Hepatocyte (in vitro differentiated cells): ENCODE results near the gene CAMSAP1. TPM values are rescaled to one million over a fixed set of nuclear protein-coding genes. Genes with fewer than 3 reads are reported as not detected.

Experiments
- DNase-seq: peaks from one replicate; pipeline ENCODE4 v3.0.0-alpha.2; 2016; ENCODE audit warnings: low spot score
- H2AFZ ChIP-seq: fragments of 200-600 bp; sonication (generic); 2 replicates; pipeline ENCODE4 v1.6.0; 2016; ENCODE audit warnings: antibody characterized with exemption, mild to moderate bottlenecking
- H3K27ac ChIP-seq: fragments of 200-600 bp; sonication (generic); 2 replicates; pipeline ENCODE4 v1.5.1; 2016; ENCODE audit warnings: mild to moderate bottlenecking
- H3K27me3 ChIP-seq: fragments of 200-600 bp; sonication (generic); 2 replicates; pipeline ENCODE4 v1.6.1; 2016
- H3K36me3 ChIP-seq: fragments of 200-600 bp; sonication (generic); replicated peaks from 2 replicates; pipeline ENCODE4 v1.5.1; 2016; ENCODE audit warnings: low read depth; ENCODE audit not compliant: insufficient read depth
- H3K4me1 ChIP-seq: fragments of 200-600 bp; sonication (generic); 2 replicates; pipeline ENCODE4 v1.5.1; 2016; ENCODE audit warnings: mild to moderate bottlenecking, moderate library complexity; ENCODE audit not compliant: insufficient read depth
- H3K4me2 ChIP-seq: fragments of 200-600 bp; sonication (generic); 2 replicates; pipeline ENCODE4 v1.6.0; 2016
- H3K4me3 ChIP-seq: fragments of 200-600 bp; sonication (generic); 2 replicates; pipeline ENCODE4 v1.5.1; 2016; ENCODE audit warnings: mild to moderate bottlenecking
- H3K79me2 ChIP-seq: fragments of 200-600 bp; sonication (generic); 2 replicates; pipeline ENCODE4 v1.6.0; 2017; ENCODE audit warnings: mild to moderate bottlenecking
- H3K9me2 ChIP-seq: fragments of 200-600 bp; sonication (generic); replicated peaks from 2 replicates; pipeline ENCODE4 v1.6.0; 2017; ENCODE audit warnings: mild to moderate bottlenecking; ENCODE audit not compliant: insufficient read depth
- H3K9me3 ChIP-seq: fragments of 200-600 bp; sonication (generic); 2 replicates; pipeline ENCODE4 v1.5.1; 2016; ENCODE audit warnings: low read depth, mild to moderate bottlenecking
- H4K20me1 ChIP-seq: fragments of 200-600 bp; sonication (generic); 2 replicates; pipeline ENCODE4 v1.6.0; 2016; ENCODE audit warnings: mild to moderate bottlenecking; ENCODE audit not compliant: insufficient read depth, poor library complexity, severe bottlenecking
- EZH2 ChIP-seq: fragments of 200-600 bp; sonication (generic); IDR thresholded peaks from 2 replicates; pipeline ENCODE4 v1.6.1; 2016; ENCODE audit warnings: antibody characterized with exemption, mild to moderate bottlenecking, borderline replicate concordance
- EZH2phosphoT487 ChIP-seq: fragments of 200-600 bp; sonication (generic); IDR thresholded peaks from one replicate; pipeline ENCODE4 v1.6.1; 2018; ENCODE audit warnings: antibody characterized with exemption, mild to moderate bottlenecking, low read depth, moderate library complexity; ENCODE audit not compliant: unreplicated experiment, severe bottlenecking
- WGBS: methylation state at CpG from one replicate; pipeline ENCODE4 v1.1.6; 2016; ENCODE audit warnings: low lambda C conversion rate; ENCODE audit errors: missing lambda C conversion rate; 5-methylcytosine and 5-hydroxymethylcytosine counted together
- polyA plus RNA-seq: library from polyadenylated mRNA; unstranded; fragments of >200 nt; fragmentation: Nextera tagmentation; extraction: Ambion mirVana; gene quantifications from 2 replicates; pipeline ENCODE4 v1.2.1, GENCODE V29; 2016
- total RNA-seq: library from RNA; depleted of rRNA; stranded (reverse); fragments of >200 nt; gene quantifications from 2 replicates; pipeline ENCODE4 v1.2.3, GENCODE V29; 2014
- TF ChIP-seq, protein P1 (sequence below): fragments of 200-600 bp; sonication (generic); IDR thresholded peaks from 2 replicates; pipeline ENCODE4 v1.5.1; 2016; ENCODE audit warnings: antibody characterized with exemption, mild to moderate bottlenecking; ENCODE audit not compliant: poor library complexity

The CAMSAP1 gene
- total and polyA plus RNA-seq, 2 experiments from 2014 or later = 5.0 to 15.6 TPM

DNA sequence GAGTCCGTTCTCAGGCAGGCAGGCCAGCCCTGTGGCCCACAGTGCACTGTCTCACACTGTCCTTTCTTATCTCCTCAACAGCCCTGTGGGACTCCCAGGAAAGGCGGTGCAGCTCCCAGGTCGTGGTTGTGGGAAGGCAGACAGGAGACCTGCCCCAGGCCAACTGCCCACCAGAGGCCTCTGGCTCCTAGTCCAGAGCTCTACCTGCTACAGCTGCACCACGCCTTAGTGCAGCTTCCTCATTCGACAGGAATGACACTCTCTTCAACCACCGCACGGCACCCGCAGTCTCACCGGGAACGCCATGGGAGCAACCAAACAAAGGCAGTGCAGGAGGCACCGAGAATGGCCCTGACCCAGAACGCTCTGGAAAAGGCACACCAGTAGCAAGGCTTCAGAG is 25.3 kb downstream of the CAMSAP1 start:
- DNase-seq = no peak
- Histone ChIP-seq H3K4me3 (no peak overlapping the region), H2AFZ (no peak overlapping the region), H4K20me1 (peaks cover 72% of the 10 kb centered on the region), H3K79me2 (peaks cover 99% of the 10 kb centered on the region), H3K9me3 (no peaks in the 10 kb centered on the region), H3K4me2 (no peak overlapping the region), H3K27me3 (no peaks in the 10 kb centered on the region), H3K4me1 (peaks cover 5% of the 10 kb centered on the region), H3K27ac (no peak overlapping the region), H3K36me3 (no peaks in the 10 kb centered on the region), H3K9me2 (no peaks in the 10 kb centered on the region)
- TF ChIP-seq, protein P1, sequence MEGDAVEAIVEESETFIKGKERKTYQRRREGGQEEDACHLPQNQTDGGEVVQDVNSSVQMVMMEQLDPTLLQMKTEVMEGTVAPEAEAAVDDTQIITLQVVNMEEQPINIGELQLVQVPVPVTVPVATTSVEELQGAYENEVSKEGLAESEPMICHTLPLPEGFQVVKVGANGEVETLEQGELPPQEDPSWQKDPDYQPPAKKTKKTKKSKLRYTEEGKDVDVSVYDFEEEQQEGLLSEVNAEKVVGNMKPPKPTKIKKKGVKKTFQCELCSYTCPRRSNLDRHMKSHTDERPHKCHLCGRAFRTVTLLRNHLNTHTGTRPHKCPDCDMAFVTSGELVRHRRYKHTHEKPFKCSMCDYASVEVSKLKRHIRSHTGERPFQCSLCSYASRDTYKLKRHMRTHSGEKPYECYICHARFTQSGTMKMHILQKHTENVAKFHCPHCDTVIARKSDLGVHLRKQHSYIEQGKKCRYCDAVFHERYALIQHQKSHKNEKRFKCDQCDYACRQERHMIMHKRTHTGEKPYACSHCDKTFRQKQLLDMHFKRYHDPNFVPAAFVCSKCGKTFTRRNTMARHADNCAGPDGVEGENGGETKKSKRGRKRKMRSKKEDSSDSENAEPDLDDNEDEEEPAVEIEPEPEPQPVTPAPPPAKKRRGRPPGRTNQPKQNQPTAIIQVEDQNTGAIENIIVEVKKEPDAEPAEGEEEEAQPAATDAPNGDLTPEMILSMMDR = no peak
- TF ChIP-seq EZH2phosphoT487 (no peak), EZH2 (no peak)
- WGBS = 81% methylated on average over 12 of the region's 12 CpGs

DNA sequence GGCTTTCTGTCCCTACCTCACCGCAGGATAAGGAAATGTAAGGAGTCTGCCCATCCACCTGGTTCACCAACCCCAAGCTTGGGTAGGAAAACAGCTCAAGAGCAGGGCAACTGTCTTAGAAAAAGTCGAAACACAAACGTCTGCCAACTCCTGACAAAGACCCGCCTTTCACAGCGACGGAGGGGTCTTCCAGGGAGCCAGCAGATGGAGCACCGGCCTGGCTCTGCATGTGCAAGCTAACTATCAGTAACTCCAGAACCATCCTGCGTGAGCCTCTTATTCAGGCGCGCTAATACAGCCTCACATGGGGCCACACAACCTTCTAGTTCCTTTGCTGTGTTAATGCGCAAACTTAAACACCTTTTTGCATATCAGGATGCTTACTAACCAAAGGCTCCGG is 26.9 kb downstream of the CAMSAP1 start:
- Histone ChIP-seq H3K27me3 (no peaks in the 10 kb centered on the region), H4K20me1 (peaks cover 64% of the 10 kb centered on the region), H3K4me2 (no peak overlapping the region), H3K9me2 (no peaks in the 10 kb centered on the region), H3K36me3 (no peaks in the 10 kb centered on the region), H3K27ac (no peak overlapping the region), H2AFZ (no peak overlapping the region), H3K4me3 (no peak overlapping the region), H3K4me1 (peaks cover 5% of the 10 kb centered on the region), H3K9me3 (no peaks in the 10 kb centered on the region), H3K79me2 (peaks cover 99% of the 10 kb centered on the region)
- no peak for TF ChIP-seq EZH2phosphoT487
- TF ChIP-seq, protein P1 = no peak
- TF ChIP-seq EZH2 = no peak
- no peak for DNase-seq
- 90% methylated on average over 12 of the region's 12 CpGs for WGBS

- Histone ChIP-seq H3K9me2 (no peaks in the 10 kb centered on the region), H3K4me1 (no peaks in the 10 kb centered on the region), H4K20me1 (peaks cover 59% of the 10 kb centered on the region), H2AFZ (no peak overlapping the region), H3K27me3 (no peaks in the 10 kb centered on the region), H3K36me3 (no peaks in the 10 kb centered on the region), H3K4me2 (no peak overlapping the region), H3K27ac (no peak overlapping the region), H3K9me3 (no peaks in the 10 kb centered on the region), H3K4me3 (no peak overlapping the region), H3K79me2 (peaks cover 99% of the 10 kb centered on the region)
- 80% methylated on average over 8 of the region's 8 CpGs for WGBS
- TF ChIP-seq, protein P1 = no peak
- TF ChIP-seq EZH2 (no peak), EZH2phosphoT487 (no peak)
- no peak for DNase-seq
These were observed 27.7 kb downstream of the CAMSAP1 start for GRCh38 chr9:135879619-135880018.

DNA sequence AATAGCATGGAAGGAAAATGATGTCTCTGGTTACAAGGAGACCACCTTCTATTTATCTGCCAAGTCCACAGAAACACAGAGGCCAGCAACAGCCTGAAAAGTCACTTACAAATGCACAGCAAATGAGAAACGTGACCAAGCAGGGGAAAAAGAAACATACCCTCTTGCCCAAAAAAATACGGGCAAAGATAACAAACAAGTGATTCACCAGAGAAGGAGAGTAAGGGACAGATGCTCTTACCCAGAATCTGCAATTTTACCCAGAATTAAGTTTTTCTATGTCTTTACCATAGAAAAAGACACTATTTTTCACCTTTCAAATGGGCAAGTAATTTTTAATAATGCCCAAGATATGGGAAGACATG is 28.1 kb downstream of the CAMSAP1 start:
- TF ChIP-seq EZH2phosphoT487 = no peak
- no peak for TF ChIP-seq EZH2
- TF ChIP-seq, protein P1 = no peak
- peaks cover 57% of the 10 kb centered on the region for H4K20me1 ChIP-seq
- 88% methylated on average over 2 of the region's 2 CpGs for WGBS

More for the DNA sequence above, 28.1 kb downstream of the CAMSAP1 start:
- no peaks in the 10 kb centered on the region for H3K9me3 ChIP-seq
- H3K27me3 ChIP-seq = no peaks in the 10 kb centered on the region
- no peak overlapping the region for H2AFZ ChIP-seq
- no peaks in the 10 kb centered on the region for H3K4me1 ChIP-seq
- no peaks in the 10 kb centered on the region for H3K36me3 ChIP-seq
- no peak for DNase-seq
- H3K79me2 ChIP-seq = peaks cover 99% of the 10 kb centered on the region
- no peak overlapping the region for H3K4me2 ChIP-seq
- H3K27ac ChIP-seq = no peak overlapping the region
- no peaks in the 10 kb centered on the region for H3K9me2 ChIP-seq
- H3K4me3 ChIP-seq = no peak overlapping the region
